Measurements from ENCODE around the gene TMEM120B. TPM values are rescaled to one million over a fixed set of nuclear protein-coding genes. Genes with fewer than 3 reads are reported as not detected.

TMEM120B gene
- total and polyA plus RNA-seq, 2 of the 13 experiments (the other 11 are each of a cell fraction or from before 2014, with no cell fraction given): 7.1 to 12.9 TPM

GRCh38 chr12:121804417-121805111 is 92.0 kb downstream of the TMEM120B start (continued):
- no peak for TF ChIP-seq ELK4 (CRISPR knock-in tag; IDR thresholded peaks at IDR 0.05; ENCODE audit: borderline replicate concordance)
- no peak for TF ChIP-seq ZIK1 (CRISPR knock-in tag; IDR thresholded peaks at IDR 0.05; ENCODE audit: borderline replicate concordance, low read depth)
- TF ChIP-seq KAT8 (CRISPR knock-in tag; IDR thresholded peaks at IDR 0.05): no peak
- TF ChIP-seq ARID4A (CRISPR knock-in tag; IDR thresholded peaks at IDR 0.05; ENCODE audit: borderline replicate concordance): peak; percentile 51; the same call in 1 of the 2 replicates
- TF ChIP-seq HOXA7 (CRISPR knock-in tag; IDR thresholded peaks at IDR 0.05): no peak
- TF ChIP-seq ZNF687 (CRISPR knock-in tag; IDR thresholded peaks at IDR 0.05): peak; percentile 63
- TF ChIP-seq CBX5 (CRISPR knock-in tag; IDR thresholded peaks at IDR 0.05; ENCODE audit: borderline replicate concordance): no peak
- no peak for TF ChIP-seq SOX5 (CRISPR knock-in tag; IDR thresholded peaks at IDR 0.05; ENCODE audit: borderline replicate concordance)
- TF ChIP-seq JUN (CRISPR knock-in tag; IDR thresholded peaks at IDR 0.05): no peak
- TF ChIP-seq ZNF740 (CRISPR knock-in tag; IDR thresholded peaks at IDR 0.05): peak; percentile 74; the same call in 1 of the 2 replicates
- no peak for TF ChIP-seq ATRX (CRISPR knock-in tag; IDR thresholded peaks at IDR 0.05; ENCODE audit: borderline replicate concordance)
- no peak for TF ChIP-seq SRSF4 (IDR thresholded peaks at IDR 0.05; ENCODE audit: low read depth, low read length, poor library complexity, severe bottlenecking)
- no peak for TF ChIP-seq SRSF9 (IDR thresholded peaks at IDR 0.05; ENCODE audit: borderline replicate concordance, insufficient read depth, low read depth, low read length, poor library complexity, severe bottlenecking)
- no peak for TF ChIP-seq ZNF460 (CRISPR knock-in tag; IDR thresholded peaks at IDR 0.05; ENCODE audit: borderline replicate concordance)
- TF ChIP-seq ZNF530 (CRISPR knock-in tag; IDR thresholded peaks at IDR 0.05; ENCODE audit: low read depth): no peak
